Stromal cell of bone marrow (primary cell): ENCODE measurements around the gene PRKCH.
A peak's percentile ranks its signal among the peaks of the same experiment; 100 is the strongest.

Source experiments
- DNase-seq: peaks from one replicate; pipeline ENCODE4 v3.0.0-alpha.2; 2012; ENCODE audit warnings: low read depth

The PRKCH gene

GRCh38 chr14:61321385-61322010 lies at the start of gene PRKCH:
TSS of gene PRKCH (plus strand) at chr14:61321579. CDS start at chr14:61322102, 523 bp downstream.
- DNase-seq, result peak; percentile 8

GRCh38 chr14:61277232-61277631 lies 44.1 kb upstream of the PRKCH start:
- no peak for DNase-seq

GRCh38 chr14:61277784-61278183 lies 43.6 kb upstream of the PRKCH start:
- no peak for DNase-seq

GRCh38 chr14:61279082-61279481 lies 42.3 kb upstream of the PRKCH start:
- no peak for DNase-seq

- no peak for DNase-seq
These were observed 41.3 kb upstream of the PRKCH start for GRCh38 chr14:61280092-61280525.

GRCh38 chr14:61280526-61281185 lies 40.7 kb upstream of the PRKCH start:
- no peak for DNase-seq

GRCh38 chr14:61281186-61281947 lies 40.0 kb upstream of the PRKCH start, which contains the start of gene TMEM30B:
TSS of gene TMEM30B (minus strand) at chr14:61281338. CDS start at chr14:61281147, 191 bp downstream.
- no peak for DNase-seq

- no peak for DNase-seq
These were observed 39.5 kb upstream of the PRKCH start for GRCh38 chr14:61281948-61282275.

- DNase-seq, result no peak
These were observed 38.6 kb upstream of the PRKCH start for GRCh38 chr14:61282746-61283145.

GRCh38 chr14:61284001-61284400 lies 37.4 kb upstream of the PRKCH start:
- DNase-seq, result no peak

- DNase-seq, result no peak
These were observed 36.0 kb upstream of the PRKCH start for GRCh38 chr14:61285364-61285763.

GRCh38 chr14:61287196-61287595 lies 34.2 kb upstream of the PRKCH start:
- no peak for DNase-seq

GRCh38 chr14:61288228-61288627 lies 33.2 kb upstream of the PRKCH start:
- no peak for DNase-seq

- no peak for DNase-seq
These were observed 32.7 kb upstream of the PRKCH start for GRCh38 chr14:61288720-61289119.

GRCh38 chr14:61290701-61291100 lies 30.7 kb upstream of the PRKCH start:
- no peak for DNase-seq

GRCh38 chr14:61296151-61296550 lies 25.2 kb upstream of the PRKCH start:
- DNase-seq, result no peak

- DNase-seq, result peak; percentile 33
These were observed 24.5 kb upstream of the PRKCH start for GRCh38 chr14:61296719-61297502.

GRCh38 chr14:61297581-61297980 lies 23.8 kb upstream of the PRKCH start:
- no peak for DNase-seq

GRCh38 chr14:61298824-61299223 lies 22.6 kb upstream of the PRKCH start:
- no peak for DNase-seq

- no peak for DNase-seq
These were observed 21.2 kb upstream of the PRKCH start for GRCh38 chr14:61300209-61300608.

GRCh38 chr14:61300754-61301153 lies 20.6 kb upstream of the PRKCH start:
- no peak for DNase-seq

GRCh38 chr14:61304688-61305087 lies 16.7 kb upstream of the PRKCH start:
- no peak for DNase-seq
